HAP-1 (cell line): ENCODE results near the gene RUNX1.

Experiments used
- DNase-seq, 2 experiments: peaks; one replicate each; pipeline ENCODE4 v3.0.0-alpha.2; 2016 to 2020; ENCODE audit warnings: low spot score in 2 of 2
- H3K27me3 ChIP-seq: fragments of 250-450 bp; sonication (Bioruptor Pico); 2 replicates; pipeline ENCODE4 v1.5.1; 2020; ENCODE audit warnings: low read depth, mild to moderate bottlenecking, moderate library complexity
- H3K36me3 ChIP-seq: fragments of 250-450 bp; sonication (Bioruptor Pico); replicated peaks from 2 replicates; pipeline ENCODE4 v1.5.1; 2020; ENCODE audit warnings: mild to moderate bottlenecking
- H3K4me1 ChIP-seq: fragments of 250-450 bp; sonication (Bioruptor Pico); 2 replicates; pipeline ENCODE4 v1.5.1; 2020; ENCODE audit warnings: mild to moderate bottlenecking
- H3K4me3 ChIP-seq: fragments of 250-450 bp; sonication (Bioruptor Pico); 2 replicates; pipeline ENCODE4 v1.5.1; 2020; ENCODE audit warnings: mild to moderate bottlenecking, moderate library complexity
- H3K9me3 ChIP-seq: fragments of 250-450 bp; sonication (Bioruptor Pico); 2 replicates; pipeline ENCODE4 v1.5.1; 2020; ENCODE audit warnings: mild to moderate bottlenecking, moderate library complexity
- in situ Hi-C: fragments of 300-500 bp; cut with MboI; formaldehyde crosslinking; loops from 3 replicates; pipeline ENCODE4 v1.14.3; 2020; ENCODE audit warnings: low sequenced_read_pairs, inconsistent platforms, mixed read lengths

The RUNX1 gene

DNA sequence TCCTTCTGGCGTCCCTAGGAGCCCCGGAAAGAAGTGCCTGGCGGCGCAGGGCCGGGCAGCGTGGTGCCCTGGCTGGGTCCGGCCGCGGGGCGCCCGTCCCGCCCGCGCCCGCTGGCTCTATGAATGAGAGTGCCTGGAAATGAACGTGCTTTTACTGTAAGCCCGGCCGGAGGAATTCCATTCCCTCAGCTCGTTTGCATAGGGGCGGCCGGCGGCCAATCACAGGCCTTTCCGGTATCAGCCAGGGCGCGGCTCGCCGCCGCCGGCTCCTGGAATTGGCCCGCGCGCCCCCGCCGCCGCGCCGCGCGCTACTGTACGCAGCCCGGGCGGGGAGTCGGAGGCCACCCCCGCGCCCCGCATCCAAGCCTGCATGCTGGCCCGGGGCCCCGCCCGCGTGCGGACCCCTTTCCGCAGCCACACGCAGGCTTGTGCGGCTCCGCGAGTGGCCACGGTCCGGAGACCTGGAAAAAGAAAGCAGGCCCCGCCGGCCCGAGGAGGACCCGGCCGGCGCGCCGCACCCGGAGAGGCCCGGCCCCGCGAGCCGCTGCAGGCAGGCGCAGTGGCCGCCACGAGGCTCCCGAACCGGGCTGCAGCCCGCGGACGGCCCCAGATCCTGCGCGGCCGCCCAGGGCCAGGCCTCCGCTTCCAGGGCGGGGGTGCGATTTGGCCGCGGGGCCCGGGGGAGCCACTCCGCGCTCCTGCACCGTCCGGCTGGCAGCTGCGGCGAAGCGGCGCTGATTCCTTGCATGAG, 160.4 kb downstream of the RUNX1 start:
- Histone ChIP-seq H3K4me3 (peak overlapping the region; percentile 58), H3K9me3 (no peaks in the 10 kb centered on the region), H3K4me1 (peaks cover 13% of the 10 kb centered on the region), H3K27me3 (peaks cover 28% of the 10 kb centered on the region), H3K36me3 (no peaks in the 10 kb centered on the region)
- in situ Hi-C loops = loop anchor here (10.0 to 25.0 kb wide), 4 partner anchors 56 to 949 kb away; partner anchors contain the start of gene RCAN1
- peak; percentile 93 for DNase-seq

DNA sequence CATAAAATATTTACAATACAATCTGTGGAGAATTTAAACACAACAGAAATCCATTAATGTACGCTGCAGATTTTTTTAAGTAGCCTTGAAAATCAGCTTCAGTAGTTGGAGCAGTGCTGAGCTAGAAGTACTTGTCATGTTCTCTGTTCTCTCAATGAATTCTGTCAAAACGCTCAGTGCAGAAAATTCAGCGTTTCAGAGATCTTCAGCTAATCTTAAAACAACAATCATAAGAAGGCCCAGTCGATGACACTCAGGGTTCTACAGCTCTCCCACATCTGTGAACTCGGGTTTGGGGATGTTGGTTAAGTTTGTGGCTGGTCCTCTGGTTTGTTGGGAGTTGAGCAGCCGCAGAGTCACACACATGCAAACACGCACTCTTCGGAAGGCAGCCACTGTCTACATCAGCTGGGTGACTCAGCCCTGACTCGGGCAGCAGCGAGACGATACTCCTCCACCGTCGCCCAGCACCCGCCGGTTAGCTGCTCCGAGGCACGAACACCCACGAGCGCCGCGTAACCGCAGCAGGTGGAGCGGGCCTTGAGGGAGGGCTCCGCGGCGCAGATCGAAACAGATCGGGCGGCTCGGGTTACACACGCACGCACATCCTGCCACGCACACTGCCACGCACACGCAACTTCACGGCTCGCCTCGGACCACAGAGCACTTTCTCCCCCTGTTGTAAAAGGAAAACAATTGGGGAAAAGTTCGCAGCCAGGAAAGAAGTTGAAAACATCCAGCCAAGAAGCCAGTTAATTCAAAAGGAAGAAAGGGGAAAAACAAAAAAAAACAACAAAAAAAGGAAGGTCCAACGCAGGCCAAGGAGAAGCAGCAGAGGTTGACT, 161.2 kb downstream of the RUNX1 start:
- peak in 1 of 2 experiments; percentile 63 for DNase-seq
- Histone ChIP-seq H3K27me3 (peaks cover 21% of the 10 kb centered on the region), H3K4me3 (peak overlapping the region; percentile 54), H3K4me1 (peaks cover 18% of the 10 kb centered on the region), H3K36me3 (no peaks in the 10 kb centered on the region), H3K9me3 (no peaks in the 10 kb centered on the region)
- in situ Hi-C loops = loop anchor here (10.0 to 25.0 kb wide), 4 partner anchors 57 to 949 kb away; partner anchors contain the start of gene RCAN1

- Histone ChIP-seq H3K9me3 (no peaks in the 10 kb centered on the region), H3K4me3 (peak overlapping the region; percentile 54), H3K36me3 (no peaks in the 10 kb centered on the region), H3K4me1 (peaks cover 27% of the 10 kb centered on the region), H3K27me3 (peaks cover 12% of the 10 kb centered on the region)
- DNase-seq = no peak
- in situ Hi-C loops = loop anchor here (10.0 to 25.0 kb wide), 4 partner anchors 58 to 950 kb away; partner anchors contain the start of gene RCAN1
Measured at GRCh38 chr21:34887105-34887442, 162.0 kb downstream of the RUNX1 start.

DNA sequence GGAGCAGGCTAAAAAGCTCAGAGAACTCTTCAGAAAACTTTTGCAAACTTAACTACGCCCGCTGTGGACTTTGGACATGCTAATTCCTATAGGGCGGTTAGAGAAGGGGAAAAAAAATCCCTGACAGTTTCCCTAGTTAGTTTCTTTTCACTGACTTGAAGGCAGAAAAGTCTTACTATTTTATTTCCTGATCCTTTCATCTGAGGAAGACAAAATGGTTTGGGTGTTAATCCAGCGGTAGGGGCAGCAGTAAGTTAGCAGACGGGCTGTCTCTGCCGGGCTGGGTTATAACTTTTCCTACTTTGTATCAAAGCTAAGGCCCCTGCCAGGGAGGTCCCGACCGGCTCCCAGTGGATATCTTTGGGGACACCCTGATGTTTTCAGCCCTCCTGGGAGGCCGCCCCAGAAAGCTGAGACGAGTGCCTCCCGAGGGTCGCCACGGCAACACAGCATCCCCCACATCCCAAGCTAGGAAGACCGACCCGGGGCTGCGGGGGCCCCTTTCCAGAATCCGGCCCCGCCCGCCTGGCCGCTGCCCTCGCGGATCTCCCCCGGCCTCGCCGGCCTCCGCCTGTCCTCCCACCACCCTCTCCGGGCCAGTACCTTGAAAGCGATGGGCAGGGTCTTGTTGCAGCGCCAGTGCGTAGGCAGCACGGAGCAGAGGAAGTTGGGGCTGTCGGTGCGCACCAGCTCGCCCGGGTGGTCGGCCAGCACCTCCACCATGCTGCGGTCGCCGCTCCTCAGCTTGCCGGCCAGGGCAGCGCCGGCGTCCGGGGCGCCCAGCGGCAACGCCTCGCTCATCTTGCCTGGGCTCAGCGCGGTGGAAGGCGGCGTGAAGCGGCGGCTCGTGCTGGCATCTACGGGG, 162.6 kb downstream of the RUNX1 start:
- H3K4me1 ChIP-seq = peaks cover 32% of the 10 kb centered on the region
- 0 out of 2 replicates have a peak, but pooled peaks cover 7% of the 10 kb centered on the region for H3K27me3 ChIP-seq
- in situ Hi-C loops = loop anchor here (10.0 to 25.0 kb wide), 4 partner anchors 58 to 951 kb away; partner anchors contain the start of gene RCAN1
- H3K36me3 ChIP-seq = no peaks in the 10 kb centered on the region
- peak overlapping the region; percentile 54 for H3K4me3 ChIP-seq
- peak; percentile 31 to 50 for DNase-seq
- H3K9me3 ChIP-seq = no peaks in the 10 kb centered on the region

GRCh38 chr21:34885626-34886239, 163.4 kb downstream of the RUNX1 start:
- Histone ChIP-seq H3K4me1 (peaks cover 32% of the 10 kb centered on the region), H3K9me3 (no peaks in the 10 kb centered on the region), H3K4me3 (peak overlapping the region; percentile 54), H3K36me3 (no peaks in the 10 kb centered on the region), H3K27me3 (0 out of 2 replicates have a peak, but pooled peaks cover under 1% of the 10 kb centered on the region)
- DNase-seq = peak; percentile 47 to 67
- in situ Hi-C loops = loop anchor here (10.0 to 25.0 kb wide), 4 partner anchors 59 to 952 kb away; partner anchors contain the start of gene RCAN1

- Histone ChIP-seq H3K36me3 (no peaks in the 10 kb centered on the region), H3K9me3 (no peaks in the 10 kb centered on the region), H3K4me3 (peak overlapping the region; percentile 54), H3K4me1 (peaks cover 32% of the 10 kb centered on the region), H3K27me3 (no peaks in the 10 kb centered on the region)
- in situ Hi-C loops = loop anchor here (10.0 to 25.0 kb wide), 4 partner anchors 60 to 952 kb away; partner anchors contain the start of gene RCAN1
- peak in 1 of 2 experiments; percentile 23 for DNase-seq
Measured at GRCh38 chr21:34885125-34885524, 164.0 kb downstream of the RUNX1 start.

- no peak for DNase-seq
- Histone ChIP-seq H3K36me3 (peaks cover 3% of the 10 kb centered on the region; the same call in 1 of the 2 replicates), H3K4me3 (peak overlapping the region; percentile 54), H3K27me3 (no peaks in the 10 kb centered on the region), H3K4me1 (peaks cover 32% of the 10 kb centered on the region), H3K9me3 (no peaks in the 10 kb centered on the region)
- in situ Hi-C loops = loop anchor here (10.0 to 25.0 kb wide), 4 partner anchors 60 to 953 kb away; partner anchors contain the start of gene RCAN1
Measured at GRCh38 chr21:34884346-34884929, 164.7 kb downstream of the RUNX1 start.

- Histone ChIP-seq H3K36me3 (peaks cover 3% of the 10 kb centered on the region; the same call in 1 of the 2 replicates), H3K4me3 (peak overlapping the region; percentile 54), H3K27me3 (no peaks in the 10 kb centered on the region), H3K9me3 (no peaks in the 10 kb centered on the region), H3K4me1 (peaks cover 32% of the 10 kb centered on the region)
- DNase-seq = no peak
- in situ Hi-C loops = loop anchor here (10.0 to 25.0 kb wide), 4 partner anchors 61 to 954 kb away; partner anchors contain the start of gene RCAN1
Measured at GRCh38 chr21:34883491-34884271, 165.4 kb downstream of the RUNX1 start.

DNA sequence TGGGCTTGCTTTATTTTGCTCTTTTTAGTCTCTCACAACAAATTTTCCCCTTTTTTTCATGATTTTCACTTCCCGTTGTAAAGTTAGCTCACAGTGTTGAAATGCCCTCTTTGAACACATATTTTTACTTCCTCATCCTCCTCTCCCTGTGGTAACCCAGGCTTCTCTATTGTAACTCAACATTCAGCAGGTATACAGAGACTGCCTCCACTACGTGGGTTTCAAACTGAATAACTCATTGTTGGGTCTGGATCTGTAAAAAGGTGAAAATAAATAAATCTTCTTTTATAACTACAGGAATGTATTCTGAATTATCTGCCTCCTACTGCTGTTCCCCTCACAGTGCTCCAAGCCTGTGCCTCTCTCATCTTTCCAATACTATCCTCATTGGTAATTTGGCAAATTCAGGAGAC, 166.4 kb downstream of the RUNX1 start:
- Histone ChIP-seq H3K4me3 (no peak overlapping the region), H3K4me1 (peaks cover 32% of the 10 kb centered on the region), H3K36me3 (peaks cover 3% of the 10 kb centered on the region; the same call in 1 of the 2 replicates), H3K27me3 (no peaks in the 10 kb centered on the region), H3K9me3 (no peaks in the 10 kb centered on the region)
- DNase-seq = no peak
- in situ Hi-C loops = loop anchor here (10.0 to 25.0 kb wide), 4 partner anchors 62 to 955 kb away; partner anchors contain the start of gene RCAN1

- H3K4me1 ChIP-seq = peaks cover 32% of the 10 kb centered on the region
- H3K9me3 ChIP-seq = no peaks in the 10 kb centered on the region
- no peak for DNase-seq
- no peaks in the 10 kb centered on the region for H3K27me3 ChIP-seq
- in situ Hi-C loops = loop anchor here (10.0 to 25.0 kb wide), 4 partner anchors 63 to 955 kb away; partner anchors contain the start of gene RCAN1
- H3K36me3 ChIP-seq = peaks cover 3% of the 10 kb centered on the region; the same call in 1 of the 2 replicates
- no peak overlapping the region for H3K4me3 ChIP-seq
Measured at GRCh38 chr21:34881839-34882371, 167.2 kb downstream of the RUNX1 start.

DNA sequence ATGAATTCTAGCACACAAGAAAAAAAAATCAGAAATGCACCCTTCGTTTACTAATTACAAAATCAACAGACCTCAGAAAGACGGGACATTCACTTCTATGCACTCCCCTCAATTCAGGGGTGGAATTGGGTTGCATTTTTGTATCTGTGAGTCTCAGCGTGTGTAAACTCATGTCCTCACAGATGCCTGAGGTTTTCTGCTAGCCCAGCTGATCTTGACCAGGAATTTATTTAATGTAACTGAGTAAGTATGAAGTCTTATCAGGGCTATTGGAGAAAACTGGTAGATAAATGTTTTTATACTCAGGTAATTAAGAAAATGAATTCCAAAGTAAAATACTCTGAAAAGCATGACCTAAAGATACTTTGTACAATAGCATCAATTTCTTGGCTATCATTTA, 167.7 kb downstream of the RUNX1 start:
- H3K27me3 ChIP-seq = no peaks in the 10 kb centered on the region
- no peak for DNase-seq
- no peak overlapping the region for H3K4me3 ChIP-seq
- H3K36me3 ChIP-seq = peaks cover 3% of the 10 kb centered on the region; the same call in 1 of the 2 replicates
- in situ Hi-C loops = loop anchor here (10.0 to 25.0 kb wide), 4 partner anchors 63 to 956 kb away; partner anchors contain the start of gene RCAN1
- peaks cover 32% of the 10 kb centered on the region for H3K4me1 ChIP-seq
- no peaks in the 10 kb centered on the region for H3K9me3 ChIP-seq
